HAP-1 (cell line): ENCODE measurements around the gene NUBP1.
"Not testable (repeated sequence)": the region's sequence is repeated elsewhere in the genome, so short reads cannot be mapped to it uniquely, and the experiment has no call there.

ENCODE experiments used
- DNase-seq, 2 experiments: peaks; one replicate each; pipeline ENCODE4 v3.0.0-alpha.2; 2016 to 2020; ENCODE audit warnings: low spot score in 2 of 2
- H3K27me3 ChIP-seq: fragments of 250-450 bp; sonication (Bioruptor Pico); 2 replicates; pipeline ENCODE4 v1.5.1; 2020; ENCODE audit warnings: low read depth, mild to moderate bottlenecking, moderate library complexity
- H3K36me3 ChIP-seq: fragments of 250-450 bp; sonication (Bioruptor Pico); replicated peaks from 2 replicates; pipeline ENCODE4 v1.5.1; 2020; ENCODE audit warnings: mild to moderate bottlenecking
- H3K4me1 ChIP-seq: fragments of 250-450 bp; sonication (Bioruptor Pico); 2 replicates; pipeline ENCODE4 v1.5.1; 2020; ENCODE audit warnings: mild to moderate bottlenecking
- H3K4me3 ChIP-seq: fragments of 250-450 bp; sonication (Bioruptor Pico); 2 replicates; pipeline ENCODE4 v1.5.1; 2020; ENCODE audit warnings: mild to moderate bottlenecking, moderate library complexity
- H3K9me3 ChIP-seq: fragments of 250-450 bp; sonication (Bioruptor Pico); 2 replicates; pipeline ENCODE4 v1.5.1; 2020; ENCODE audit warnings: mild to moderate bottlenecking, moderate library complexity
- in situ Hi-C: fragments of 300-500 bp; cut with MboI; formaldehyde crosslinking; loops from 3 replicates; pipeline ENCODE4 v1.14.3; 2020; ENCODE audit warnings: low sequenced_read_pairs, inconsistent platforms, mixed read lengths

The NUBP1 gene

DNA sequence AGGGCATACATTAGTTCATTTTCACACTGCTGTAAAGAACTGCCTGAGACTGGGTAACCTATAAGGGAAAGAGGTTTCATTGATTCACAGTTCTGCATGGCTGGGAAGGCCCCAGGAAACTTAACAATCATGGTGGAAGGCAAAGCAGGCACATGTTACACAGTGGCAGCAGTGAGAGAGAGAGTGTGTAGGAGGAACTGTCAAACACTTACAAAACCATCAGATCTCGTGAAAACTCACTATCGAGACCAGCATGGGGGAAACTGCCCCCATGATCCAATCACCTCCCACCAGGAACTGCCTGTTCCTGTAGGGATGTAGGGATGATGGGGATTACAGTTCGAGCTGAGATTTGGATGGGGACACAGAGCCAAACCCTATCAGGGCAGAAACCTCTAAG, 17.2 kb downstream of the NUBP1 start:
- DNase-seq, result no peak
- Histone ChIP-seq H3K4me3 (no peak overlapping the region), H3K4me1 (no peaks in the 10 kb centered on the region), H3K36me3 (peaks cover 7% of the 10 kb centered on the region; the same call in 1 of the 2 replicates), H3K9me3 (no peaks in the 10 kb centered on the region), H3K27me3 (no peaks in the 10 kb centered on the region)
- in situ Hi-C loops, result no loop called here

GRCh38 chr16:10761373-10761772, 17.7 kb downstream of the NUBP1 start:
- H3K9me3 ChIP-seq, result no peaks in the 10 kb centered on the region
- H3K4me3 ChIP-seq, result no peak overlapping the region
- H3K4me1 ChIP-seq, result no peaks in the 10 kb centered on the region
- DNase-seq, result no peak
- H3K27me3 ChIP-seq, result no peaks in the 10 kb centered on the region
- in situ Hi-C loops, result no loop called here
- peaks cover 7% of the 10 kb centered on the region; the same call in 1 of the 2 replicates for H3K36me3 ChIP-seq

- Histone ChIP-seq H3K4me3 (no peak overlapping the region), H3K9me3 (no peaks in the 10 kb centered on the region), H3K4me1 (no peaks in the 10 kb centered on the region), H3K27me3 (no peaks in the 10 kb centered on the region), H3K36me3 (peaks cover 7% of the 10 kb centered on the region; the same call in 1 of the 2 replicates)
- in situ Hi-C loops, result no loop called here
- DNase-seq, result no peak
These were observed 18.8 kb downstream of the NUBP1 start for GRCh38 chr16:10762336-10763016.

GRCh38 chr16:10763456-10763855, 19.8 kb downstream of the NUBP1 start:
- DNase-seq, result no peak
- H3K4me1 ChIP-seq, result no peaks in the 10 kb centered on the region
- peaks cover 7% of the 10 kb centered on the region; the same call in 1 of the 2 replicates for H3K36me3 ChIP-seq
- H3K4me3 ChIP-seq, result no peak overlapping the region
- in situ Hi-C loops, result no loop called here
- H3K9me3 ChIP-seq, result no peaks in the 10 kb centered on the region
- no peaks in the 10 kb centered on the region for H3K27me3 ChIP-seq

DNA sequence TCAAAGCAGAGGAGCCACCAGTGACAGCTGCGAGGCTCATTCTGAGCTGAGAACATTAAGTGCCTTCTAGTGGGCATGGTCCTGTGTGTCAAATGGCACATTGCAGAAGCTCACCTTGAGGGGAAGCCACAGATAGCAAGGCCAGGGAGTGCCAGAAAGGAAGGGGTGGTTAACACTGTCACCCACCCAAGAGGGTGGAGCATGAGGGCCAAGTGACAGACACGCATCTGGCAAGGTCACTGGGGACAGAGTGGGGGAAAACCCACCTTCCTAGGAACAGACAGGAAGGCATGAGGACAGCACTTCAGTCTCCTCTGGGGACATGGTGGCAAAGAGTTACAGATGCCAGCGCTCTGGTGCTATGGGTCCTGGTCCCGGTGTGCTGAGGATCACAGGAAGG, 22.1 kb downstream of the NUBP1 start:
- DNase-seq, result no peak
- no peaks in the 10 kb centered on the region for H3K4me1 ChIP-seq
- H3K4me3 ChIP-seq, result no peak overlapping the region
- no peaks in the 10 kb centered on the region for H3K27me3 ChIP-seq
- H3K36me3 ChIP-seq, result peaks cover 5% of the 10 kb centered on the region; the same call in 1 of the 2 replicates
- in situ Hi-C loops, result no loop called here
- H3K9me3 ChIP-seq, result no peaks in the 10 kb centered on the region

DNA sequence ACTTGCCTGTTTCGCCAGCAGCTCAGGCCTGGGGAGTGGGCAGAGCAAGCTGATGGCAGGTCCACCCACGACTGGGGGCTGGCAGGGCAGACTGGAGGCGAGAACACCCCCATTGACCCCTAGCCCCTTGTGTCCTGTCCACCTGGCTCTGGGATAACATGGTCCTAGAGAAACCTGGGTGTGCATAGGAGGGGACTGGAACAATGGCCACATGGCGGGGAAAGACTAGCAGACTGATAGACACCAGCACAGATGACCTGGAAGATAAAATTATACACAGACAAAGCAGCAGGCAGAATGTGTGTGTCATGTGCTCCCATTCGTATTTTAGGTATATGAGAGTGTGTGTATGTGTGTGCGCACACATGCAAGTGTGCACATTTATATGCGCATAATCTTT, 23.5 kb downstream of the NUBP1 start:
- Histone ChIP-seq H3K4me3 (no peak overlapping the region), H3K9me3 (no peaks in the 10 kb centered on the region), H3K36me3 (no peaks in the 10 kb centered on the region), H3K4me1 (no peaks in the 10 kb centered on the region), H3K27me3 (no peaks in the 10 kb centered on the region)
- DNase-seq, result no peak
- in situ Hi-C loops, result no loop called here

DNA sequence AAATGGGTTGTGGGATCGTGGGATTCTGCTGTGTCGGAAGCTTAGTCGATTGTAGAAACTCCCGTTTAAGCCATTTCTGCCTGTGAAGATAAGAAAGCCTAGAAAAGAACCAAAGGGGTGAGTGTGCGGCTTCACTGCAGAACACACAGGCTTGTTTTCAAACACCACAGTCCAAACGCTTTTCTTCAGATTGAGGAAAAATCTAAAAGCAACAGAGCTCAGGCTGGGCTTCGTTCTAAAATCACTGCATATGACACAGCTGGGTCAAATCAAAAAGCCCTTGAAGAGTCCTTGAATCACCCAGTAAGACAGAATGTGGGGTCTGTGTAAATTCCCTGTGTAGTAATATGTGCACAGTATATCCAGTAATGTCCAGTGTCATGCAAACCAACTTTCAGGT, 25.7 kb downstream of the NUBP1 start:
- no peak for DNase-seq
- H3K4me1 ChIP-seq, result no peaks in the 10 kb centered on the region
- H3K36me3 ChIP-seq, result no peaks in the 10 kb centered on the region
- H3K9me3 ChIP-seq, result no peaks in the 10 kb centered on the region
- H3K4me3 ChIP-seq, result no peak overlapping the region
- no peaks in the 10 kb centered on the region for H3K27me3 ChIP-seq
- in situ Hi-C loops, result no loop called here

DNA sequence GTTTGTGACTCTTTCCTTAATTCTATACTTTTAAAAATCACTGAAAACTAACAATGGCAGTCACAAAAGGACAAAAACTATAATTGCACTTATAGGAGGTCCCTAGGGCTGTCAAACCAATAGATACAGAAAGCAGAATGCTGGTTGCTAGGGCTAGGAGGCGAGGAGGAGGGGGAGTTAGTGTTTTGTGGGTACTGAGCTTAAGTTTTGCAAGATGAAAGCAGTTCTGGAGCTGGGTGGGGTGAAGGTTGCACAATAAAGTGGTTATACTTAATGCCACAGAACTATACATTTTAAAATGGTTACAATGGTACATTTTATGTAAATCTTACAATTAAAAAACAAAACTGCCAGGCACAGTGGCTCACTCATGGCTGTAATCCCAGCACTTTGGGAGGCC, 27.3 kb downstream of the NUBP1 start:
- H3K4me1 ChIP-seq, result no peaks in the 10 kb centered on the region
- no peaks in the 10 kb centered on the region for H3K36me3 ChIP-seq
- no peaks in the 10 kb centered on the region for H3K27me3 ChIP-seq
- no peak for DNase-seq
- H3K9me3 ChIP-seq, result no peaks in the 10 kb centered on the region
- no peak overlapping the region for H3K4me3 ChIP-seq
- in situ Hi-C loops, result no loop called here

DNA sequence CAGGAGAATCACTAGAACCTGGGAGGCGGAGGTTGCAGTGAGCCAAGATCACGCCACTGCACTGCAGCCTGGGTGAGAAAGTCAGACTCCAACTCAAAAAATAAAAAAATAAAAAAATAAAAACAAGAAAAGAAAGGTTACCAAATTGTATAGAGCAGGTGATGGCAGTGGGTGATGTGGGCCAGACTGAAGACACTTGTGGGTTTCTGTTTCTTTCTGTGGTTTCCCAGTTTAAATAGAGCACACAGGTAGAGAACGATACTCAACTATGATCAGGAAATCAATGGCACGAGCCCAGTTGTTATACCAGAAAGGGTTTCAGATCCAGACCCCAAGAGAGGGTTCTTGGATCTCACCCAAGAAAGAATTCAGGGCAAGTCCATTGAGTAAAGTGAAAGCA, 32.6 kb downstream of the NUBP1 start:
- no peaks in the 10 kb centered on the region for H3K27me3 ChIP-seq
- no peak for DNase-seq
- H3K9me3 ChIP-seq, result no peaks in the 10 kb centered on the region
- in situ Hi-C loops, result no loop called here
- no peaks in the 10 kb centered on the region for H3K4me1 ChIP-seq
- no peak overlapping the region for H3K4me3 ChIP-seq
- H3K36me3 ChIP-seq, result no peaks in the 10 kb centered on the region

- H3K4me3 ChIP-seq, H3K27me3 ChIP-seq, H3K4me1 ChIP-seq, H3K36me3 ChIP-seq, DNase-seq, in situ Hi-C loops, H3K9me3 ChIP-seq: not testable (repeated sequence)
These were observed 33.3 kb downstream of the NUBP1 start for GRCh38 chr16:10776923-10777322.

- DNase-seq, result no peak
- Histone ChIP-seq H3K27me3 (no peaks in the 10 kb centered on the region), H3K4me1 (no peaks in the 10 kb centered on the region), H3K36me3 (no peaks in the 10 kb centered on the region), H3K4me3 (no peak overlapping the region), H3K9me3 (no peaks in the 10 kb centered on the region)
- in situ Hi-C loops, result no loop called here
These were observed 33.7 kb downstream of the NUBP1 start for GRCh38 chr16:10777356-10777755.

DNA sequence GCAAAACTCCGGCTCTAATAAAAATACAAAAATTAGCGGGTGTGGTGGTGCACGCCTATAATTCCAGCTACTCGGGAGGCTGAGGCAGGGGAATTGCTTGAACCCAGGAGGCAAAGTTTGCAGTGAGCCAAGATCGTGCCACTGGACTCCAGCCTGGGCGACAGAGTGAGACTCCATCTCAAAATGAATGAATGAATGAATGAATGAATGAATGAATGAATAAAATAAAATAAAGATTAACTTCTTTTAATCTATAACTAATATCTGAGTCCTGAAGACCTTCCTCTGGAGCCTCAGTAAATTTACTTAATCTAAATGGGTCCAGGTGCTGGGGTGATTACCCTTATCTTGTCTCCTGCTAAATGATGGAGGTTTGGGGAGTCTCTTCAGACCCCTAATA, 36.3 kb downstream of the NUBP1 start:
- H3K9me3 ChIP-seq, DNase-seq, in situ Hi-C loops, H3K4me3 ChIP-seq, H3K4me1 ChIP-seq, H3K27me3 ChIP-seq, H3K36me3 ChIP-seq: not testable (repeated sequence)

- in situ Hi-C loops, result no loop called here
- DNase-seq, result no peak
- no peaks in the 10 kb centered on the region for H3K9me3 ChIP-seq
- no peaks in the 10 kb centered on the region for H3K4me1 ChIP-seq
- no peak overlapping the region for H3K4me3 ChIP-seq
- no peaks in the 10 kb centered on the region for H3K27me3 ChIP-seq
- no peaks in the 10 kb centered on the region for H3K36me3 ChIP-seq
These were observed 37.0 kb downstream of the NUBP1 start for GRCh38 chr16:10780628-10781027.

DNA sequence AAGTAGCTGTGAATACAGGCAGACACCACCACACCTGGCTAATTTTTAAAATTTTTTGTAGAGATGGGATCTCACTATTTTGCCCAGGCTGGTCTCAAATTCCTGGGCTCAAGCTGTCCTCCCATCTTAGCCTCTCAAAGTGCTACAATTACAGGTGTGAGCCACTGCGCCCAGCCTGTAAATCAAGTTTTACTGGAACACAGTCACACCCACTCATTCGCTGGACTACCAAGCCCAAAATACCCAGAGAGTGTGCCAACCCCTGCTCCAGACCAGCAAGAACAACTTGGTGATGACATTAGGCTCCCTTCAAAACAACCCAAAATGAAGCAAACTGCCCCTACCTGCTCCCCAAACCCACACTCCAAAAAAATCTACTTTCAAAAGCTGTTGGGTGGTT, 39.0 kb downstream of the NUBP1 start:
- Histone ChIP-seq H3K4me3 (no peak overlapping the region), H3K9me3 (no peaks in the 10 kb centered on the region), H3K27me3 (no peaks in the 10 kb centered on the region), H3K36me3 (no peaks in the 10 kb centered on the region), H3K4me1 (no peaks in the 10 kb centered on the region)
- in situ Hi-C loops, result no loop called here
- DNase-seq, result no peak

GRCh38 chr16:10787304-10787703, 43.7 kb downstream of the NUBP1 start:
- H3K36me3 ChIP-seq, result no peaks in the 10 kb centered on the region
- no peak overlapping the region for H3K4me3 ChIP-seq
- peak; percentile 2 to 47 for DNase-seq
- in situ Hi-C loops, result no loop called here
- H3K9me3 ChIP-seq, result no peaks in the 10 kb centered on the region
- H3K27me3 ChIP-seq, result no peaks in the 10 kb centered on the region
- H3K4me1 ChIP-seq, result peaks cover 4% of the 10 kb centered on the region; the same call in 1 of the 2 replicates
